Cardiac muscle cell (in vitro differentiated cells and primary cell): ENCODE results near the gene TSPYL4. TPM values are rescaled to one million over a fixed set of nuclear protein-coding genes. Genes with fewer than 3 reads are reported as not detected.

Experiments used
- DNase-seq, 2 donors: peaks; one replicate each; pipeline versions ENCODE4 v3.0.0 to v3.0.0-alpha.2; 2010 to 2017; ENCODE audit warnings: low read depth in 1 of 2, low spot score in 1 of 2
- H3K27ac ChIP-seq: fragments of 200-600 bp; sonication (generic); 2 replicates; pipeline ENCODE4 v1.5.1; 2016
- H3K27me3 ChIP-seq: fragments of 200-600 bp; sonication (generic); 2 replicates; pipeline ENCODE4 v1.6.0; 2016; ENCODE audit warnings: control low read depth
- H3K36me3 ChIP-seq: fragments of 200-600 bp; sonication (generic); 2 replicates; pipeline ENCODE4 v1.5.1; 2016; ENCODE audit warnings: control low read depth
- H3K4me1 ChIP-seq: fragments of 200-600 bp; sonication (generic); 2 replicates; pipeline ENCODE4 v1.8.1; 2017; ENCODE audit warnings: low read depth, mild to moderate bottlenecking, mixed run types
- H3K4me3 ChIP-seq: fragments of 200-600 bp; sonication (generic); 2 replicates; pipeline ENCODE4 v1.5.1; 2016; ENCODE audit warnings: mild to moderate bottlenecking
- H3K9me3 ChIP-seq: fragments of 200-600 bp; sonication (generic); 2 replicates; pipeline ENCODE4 v1.5.1; 2017; ENCODE audit warnings: low read depth, mild to moderate bottlenecking, control low read depth
- polyA plus RNA-seq: library from polyadenylated mRNA; unstranded; fragments of >200 nt; fragmentation: Nextera tagmentation; extraction: Ambion mirVana; gene quantifications from 2 replicates; pipeline ENCODE4 v1.2.1, GENCODE V29; 2016
- total RNA-seq: library from RNA; depleted of rRNA; stranded (reverse); fragments of >200 nt; gene quantifications from 2 replicates; pipeline ENCODE4 v1.2.3, GENCODE V29; 2016
- TF ChIP-seq, protein P1 (sequence below): IDR thresholded peaks from 2 replicates; pipeline ENCODE4 v1.5.1; 2012; ENCODE audit warnings: low read depth, mild to moderate bottlenecking, low read length

TSPYL4 gene
- total and polyA plus RNA-seq, 2 experiments from 2014 or later = 38.2 to 54.1 TPM

DNA sequence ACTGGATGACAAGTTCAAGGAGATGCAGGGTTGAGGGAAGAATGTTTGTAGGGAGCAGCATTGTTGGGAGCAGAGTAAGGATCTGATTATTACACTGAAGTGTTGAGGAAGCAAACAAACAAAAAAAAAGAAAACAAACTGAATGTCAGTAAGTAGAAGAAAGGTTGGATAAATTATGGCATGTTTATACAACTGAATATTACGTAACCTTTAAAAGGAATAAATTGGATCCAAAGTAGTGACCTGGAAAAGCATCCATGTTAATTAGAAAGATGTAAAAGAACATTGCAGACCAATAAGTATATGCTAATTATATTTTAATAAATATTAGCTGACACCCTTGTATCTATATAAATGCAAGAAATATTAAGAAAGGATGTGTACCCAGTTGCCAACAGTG lies 38.7 kb upstream of the TSPYL4 start:
- Histone ChIP-seq H3K9me3 (no peaks in the 10 kb centered on the region), H3K27ac (no peak overlapping the region), H3K4me1 (no peaks in the 10 kb centered on the region), H3K36me3 (no peaks in the 10 kb centered on the region), H3K4me3 (no peak overlapping the region), H3K27me3 (no peaks in the 10 kb centered on the region)
- DNase-seq = no peak
- TF ChIP-seq, protein P1, sequence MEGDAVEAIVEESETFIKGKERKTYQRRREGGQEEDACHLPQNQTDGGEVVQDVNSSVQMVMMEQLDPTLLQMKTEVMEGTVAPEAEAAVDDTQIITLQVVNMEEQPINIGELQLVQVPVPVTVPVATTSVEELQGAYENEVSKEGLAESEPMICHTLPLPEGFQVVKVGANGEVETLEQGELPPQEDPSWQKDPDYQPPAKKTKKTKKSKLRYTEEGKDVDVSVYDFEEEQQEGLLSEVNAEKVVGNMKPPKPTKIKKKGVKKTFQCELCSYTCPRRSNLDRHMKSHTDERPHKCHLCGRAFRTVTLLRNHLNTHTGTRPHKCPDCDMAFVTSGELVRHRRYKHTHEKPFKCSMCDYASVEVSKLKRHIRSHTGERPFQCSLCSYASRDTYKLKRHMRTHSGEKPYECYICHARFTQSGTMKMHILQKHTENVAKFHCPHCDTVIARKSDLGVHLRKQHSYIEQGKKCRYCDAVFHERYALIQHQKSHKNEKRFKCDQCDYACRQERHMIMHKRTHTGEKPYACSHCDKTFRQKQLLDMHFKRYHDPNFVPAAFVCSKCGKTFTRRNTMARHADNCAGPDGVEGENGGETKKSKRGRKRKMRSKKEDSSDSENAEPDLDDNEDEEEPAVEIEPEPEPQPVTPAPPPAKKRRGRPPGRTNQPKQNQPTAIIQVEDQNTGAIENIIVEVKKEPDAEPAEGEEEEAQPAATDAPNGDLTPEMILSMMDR = no peak

DNA sequence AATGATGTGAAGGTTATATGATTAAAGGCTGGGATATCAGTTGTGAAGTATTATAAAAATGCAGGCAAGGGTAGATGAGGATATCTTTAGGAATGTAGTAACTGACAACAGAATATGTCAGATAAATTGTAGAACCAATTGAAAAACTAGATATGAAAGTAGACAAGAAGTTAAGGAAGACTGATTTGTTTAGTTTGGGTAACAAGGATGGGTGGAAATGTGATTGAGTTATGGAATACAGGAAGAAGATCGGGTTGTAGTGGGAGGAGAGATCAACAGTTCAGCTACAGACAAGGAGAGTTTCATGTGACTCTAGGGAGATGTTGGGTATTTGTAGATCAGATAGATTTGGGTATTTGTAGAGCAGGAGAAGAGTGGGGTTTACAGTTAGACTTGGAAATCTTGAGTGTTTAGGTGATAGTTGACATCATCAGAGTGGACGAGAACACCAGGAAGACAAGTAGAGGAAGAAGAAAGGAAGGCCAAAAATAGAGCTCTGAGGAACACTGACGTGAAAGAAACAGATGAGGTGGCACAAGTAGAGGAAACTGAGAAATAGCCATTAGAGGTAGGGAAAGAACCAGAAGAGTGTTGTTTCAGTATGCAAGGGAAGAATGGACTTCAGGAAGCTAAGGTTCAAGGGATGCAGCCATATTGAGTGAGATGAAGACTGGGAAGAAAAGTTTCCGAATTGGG lies 38.0 kb upstream of the TSPYL4 start:
- Histone ChIP-seq H3K27me3 (no peaks in the 10 kb centered on the region), H3K9me3 (no peaks in the 10 kb centered on the region), H3K36me3 (no peaks in the 10 kb centered on the region), H3K27ac (no peak overlapping the region), H3K4me1 (no peaks in the 10 kb centered on the region), H3K4me3 (no peak overlapping the region)
- no peak for DNase-seq
- TF ChIP-seq, protein P1 = no peak

DNA sequence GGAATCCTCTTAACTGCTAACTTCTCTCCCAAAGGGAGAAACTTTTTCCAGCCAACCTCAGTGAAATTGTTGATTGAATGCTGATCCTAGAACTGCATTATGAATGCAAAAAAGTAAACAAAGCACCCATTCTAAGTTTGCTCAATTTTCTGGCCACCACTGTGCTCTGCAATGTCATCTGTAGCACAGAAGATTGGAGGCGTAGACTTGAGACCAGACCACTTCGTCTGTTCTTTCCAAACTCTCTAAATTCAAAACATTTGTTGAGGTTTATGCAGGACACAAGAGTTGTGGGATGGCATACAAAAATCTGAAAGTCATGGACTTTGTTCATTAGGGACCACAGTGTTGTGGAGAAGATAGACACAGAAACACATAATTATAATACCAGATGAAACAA lies 36.9 kb upstream of the TSPYL4 start:
- TF ChIP-seq, protein P1 = no peak
- H3K4me3 ChIP-seq = no peak overlapping the region
- H3K36me3 ChIP-seq = no peaks in the 10 kb centered on the region
- H3K27ac ChIP-seq = no peak overlapping the region
- H3K27me3 ChIP-seq = no peaks in the 10 kb centered on the region
- no peaks in the 10 kb centered on the region for H3K4me1 ChIP-seq
- DNase-seq = no peak
- no peaks in the 10 kb centered on the region for H3K9me3 ChIP-seq

DNA sequence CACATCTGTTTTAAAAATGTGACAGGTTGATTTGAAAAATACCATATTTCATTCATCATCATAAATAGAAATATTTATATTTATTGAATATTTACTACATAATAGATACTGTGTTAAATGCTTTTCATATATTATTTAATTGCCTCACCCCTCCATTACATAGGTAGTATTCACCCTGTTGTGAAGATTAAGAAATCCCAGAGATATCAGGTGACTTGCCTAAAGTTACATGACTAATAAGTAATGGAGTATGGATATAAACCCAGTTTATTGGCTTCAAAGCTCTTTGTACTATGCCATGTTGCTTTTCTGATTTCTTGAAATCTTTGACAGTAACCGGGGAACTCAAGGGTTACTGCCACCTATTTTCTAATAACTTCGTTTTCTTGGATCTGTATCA lies 36.0 kb upstream of the TSPYL4 start:
- H3K9me3 ChIP-seq = no peaks in the 10 kb centered on the region
- H3K27ac ChIP-seq = no peak overlapping the region
- H3K4me3 ChIP-seq = no peak overlapping the region
- TF ChIP-seq, protein P1 = no peak
- H3K36me3 ChIP-seq = no peaks in the 10 kb centered on the region
- H3K27me3 ChIP-seq = no peaks in the 10 kb centered on the region
- no peak for DNase-seq
- no peaks in the 10 kb centered on the region for H3K4me1 ChIP-seq

DNA sequence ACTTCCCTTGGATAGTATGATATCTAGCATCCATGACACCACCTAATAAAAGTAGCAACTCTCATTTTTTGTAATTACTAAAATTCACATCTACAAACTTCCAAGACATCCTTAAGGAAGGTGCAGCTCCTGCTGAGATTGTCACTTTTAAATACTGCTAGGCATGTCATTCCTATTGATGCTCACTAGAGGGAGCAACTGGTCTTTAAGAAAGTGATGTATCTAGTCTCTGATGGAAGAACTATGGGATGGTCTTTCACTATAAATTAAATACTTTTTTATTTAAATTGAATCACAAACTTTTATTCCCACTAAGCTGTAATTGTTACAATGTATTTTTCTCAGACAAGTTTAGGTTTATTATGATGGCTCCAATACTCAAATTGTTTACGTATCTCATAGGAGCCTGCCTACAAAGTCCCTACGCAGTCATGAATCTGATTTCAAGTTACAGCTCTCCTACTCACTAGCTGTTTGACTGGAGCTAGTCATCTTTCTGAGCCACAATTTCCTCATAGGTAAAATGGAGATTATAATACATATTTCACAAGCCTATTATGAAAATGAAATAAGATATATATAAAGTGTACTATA lies 33.9 kb upstream of the TSPYL4 start:
- TF ChIP-seq, protein P1 = peak; percentile 82
- Histone ChIP-seq H3K36me3 (no peaks in the 10 kb centered on the region), H3K4me1 (no peaks in the 10 kb centered on the region), H3K27ac (no peak overlapping the region), H3K9me3 (no peaks in the 10 kb centered on the region), H3K27me3 (no peaks in the 10 kb centered on the region), H3K4me3 (no peak overlapping the region)
- DNase-seq = peak; percentile 54 to 70
